SK-N-MC (cell line): Measurements from ENCODE around the gene HNRNPC.
A peak's percentile ranks its signal among the peaks of the same experiment; 100 is the strongest.

Source experiments
- EZH2 ChIP-seq: fragments of 200-600 bp; sonication (generic); IDR thresholded peaks from one replicate; pipeline ENCODE4 v1.6.1; 2017; ENCODE audit warnings: antibody characterized with exemption
- FOXP2 ChIP-seq: optimal IDR thresholded peaks from 2 replicates; pipeline ENCODE3; 2011; ENCODE audit warnings: mild to moderate bottlenecking, moderate library complexity; ENCODE audit not compliant: insufficient read depth; ENCODE audit errors: extremely low read length, control extremely low read depth
- POLR2AphosphoS5 ChIP-seq: IDR thresholded peaks from 2 replicates; pipeline ENCODE4 v1.6.1; 2012; ENCODE audit warnings: mild to moderate bottlenecking, low read depth, low read length, borderline replicate concordance

GRCh38 chr14:21236948-21237797 lies 32.1 kb downstream of the HNRNPC start:
- TF ChIP-seq EZH2 (no peak), POLR2AphosphoS5 (peak; percentile 18), FOXP2 (no peak)
